PC-3 (cell line): ENCODE data around the gene CPLX1. TPM values are rescaled to one million over a fixed set of nuclear protein-coding genes. Genes with fewer than 3 reads are reported as not detected.

Experiments used
- ATAC-seq: fragments of 200-7000 bp; cut with Tn5 transposase; 2 replicates; pipeline ENCODE4 v1.9.1; 2020; ENCODE audit warnings: mild to moderate bottlenecking, moderate library complexity
- BruUV-seq: library from RNA; stranded (reverse); fragments of 400-500 nt; replicated peaks from 2 replicates; lab custom pipeline; 2021; lab: Mats Ljungman, UMichigan
- CTCF ChIA-PET: fragments of 300-600 bp; sonication (Branson Sonifier 250); formaldehyde crosslinking; loops from one replicate; lab custom pipeline; 2022; ENCODE audit warnings: antibody characterized with exemption; lab: Charles Lee
- POLR2A ChIA-PET: fragments of 300-600 bp; sonication (Branson Sonifier 250); formaldehyde crosslinking; loops from one replicate; lab custom pipeline; 2022; ENCODE audit warnings: antibody characterized with exemption; ENCODE audit not compliant: unreplicated experiment; lab: Charles Lee
- DNase-seq: peaks from one replicate; pipeline ENCODE4 v3.0.0-alpha.2; 2015
- H2AFZ ChIP-seq: fragments of 300-600 bp; sonication (generic); 2 replicates; pipeline ENCODE4 v1.6.0; 2016; ENCODE audit warnings: antibody characterized with exemption, low read length
- H3F3A ChIP-seq: fragments of 300-600 bp; sonication (generic); one replicate; pipeline ENCODE4 v1.6.0; 2017; ENCODE audit warnings: antibody characterized with exemption, low read length, control low read depth, mild to moderate bottlenecking; ENCODE audit not compliant: unreplicated experiment
- H3K27ac ChIP-seq: fragments of 300-600 bp; sonication (generic); 2 replicates; pipeline ENCODE4 v1.5.1; 2016; ENCODE audit warnings: mild to moderate bottlenecking, low read length
- H3K27me3 ChIP-seq: fragments of 300-600 bp; sonication (generic); 2 replicates; pipeline ENCODE4 v1.6.1; 2016; ENCODE audit warnings: low read length, mixed read lengths
- H3K36me3 ChIP-seq: fragments of 300-600 bp; sonication (generic); 2 replicates; pipeline ENCODE4 v1.6.1; 2016; ENCODE audit warnings: low read depth, mixed run types, low read length, mixed read lengths
- H3K4me1 ChIP-seq: fragments of 300-600 bp; sonication (generic); 2 replicates; pipeline ENCODE4 v1.5.1; 2016; ENCODE audit warnings: low read length; ENCODE audit not compliant: insufficient read depth
- H3K4me2 ChIP-seq: fragments of 300-600 bp; sonication (generic); 2 replicates; pipeline ENCODE4 v1.6.0; 2016; ENCODE audit warnings: low read length
- H3K4me3 ChIP-seq: fragments of 300-600 bp; sonication (generic); 2 replicates; pipeline ENCODE4 v1.5.1; 2016; ENCODE audit warnings: mild to moderate bottlenecking, low read length, mixed read lengths
- H3K79me2 ChIP-seq: fragments of 300-600 bp; sonication (generic); 2 replicates; pipeline ENCODE4 v1.6.1; 2017; ENCODE audit warnings: low read length, mixed read lengths
- H3K9ac ChIP-seq: fragments of 300-600 bp; sonication (generic); 2 replicates; pipeline ENCODE4 v1.6.0; 2016; ENCODE audit warnings: mild to moderate bottlenecking, low read length
- H3K9me2 ChIP-seq: fragments of 300-600 bp; sonication (generic); replicated peaks from 2 replicates; pipeline ENCODE4 v1.6.1; 2016; ENCODE audit warnings: mixed run types, low read length, mixed read lengths
- H3K9me3 ChIP-seq: fragments of 300-600 bp; sonication (generic); 2 replicates; pipeline ENCODE4 v1.6.1; 2016; ENCODE audit warnings: low read length, mixed read lengths
- H4K20me1 ChIP-seq: fragments of 300-600 bp; sonication (generic); 2 replicates; pipeline ENCODE4 v1.6.1; 2016; ENCODE audit warnings: low read length, mixed read lengths
- CTCF ChIP-seq: fragments of 300-600 bp; sonication (generic); conservative IDR thresholded peaks from 2 replicates; pipeline ENCODE4 v1.5.1; 2017; ENCODE audit warnings: antibody characterized with exemption, low read depth, mild to moderate bottlenecking, low read length
- EZH2 ChIP-seq: fragments of 300-600 bp; sonication (generic); IDR thresholded peaks from one replicate; pipeline ENCODE4 v1.6.1; 2017; ENCODE audit warnings: antibody characterized with exemption, mild to moderate bottlenecking, low read length; ENCODE audit not compliant: unreplicated experiment
- EZH2phosphoT487 ChIP-seq: fragments of 300-600 bp; sonication (generic); IDR thresholded peaks from 2 replicates; pipeline ENCODE4 v1.6.1; 2018; ENCODE audit warnings: mild to moderate bottlenecking, antibody characterized with exemption, low read length, borderline replicate concordance
- intact Hi-C: fragments of 100-400 bp; cut with micrococcal nuclease; formaldehyde crosslinking; loops from 2 replicates; pipeline ENCODE4 v1.9.0; 2023
- total RNA-seq: library from RNA; depleted of rRNA; stranded (reverse); fragments of >200 nt; gene quantifications from 2 replicates; pipeline ENCODE4 v1.2.3, GENCODE V29; 2014

CPLX1 gene
- total RNA-seq, 1 experiment from 2014 or later, result 0.87 TPM

- Histone ChIP-seq H3K4me3 (no peak overlapping the region), H3K79me2 (no peaks in the 10 kb centered on the region), H2AFZ (no peak overlapping the region), H3K9ac (no peak overlapping the region), H3K9me3 (peaks cover 6% of the 10 kb centered on the region; the same call in 1 of the 2 replicates), H3K4me2 (no peak overlapping the region), H3K27me3 (no peaks in the 10 kb centered on the region), H3K36me3 (no peaks in the 10 kb centered on the region; the same call in 1 of the 2 replicates), H3F3A (no peaks in the 10 kb centered on the region), H4K20me1 (no peaks in the 10 kb centered on the region), H3K9me2 (no peaks in the 10 kb centered on the region), H3K27ac (no peak overlapping the region), H3K4me1 (no peaks in the 10 kb centered on the region)
- no TSS peak for BruUV-seq
- TF ChIP-seq EZH2 (no peak), EZH2phosphoT487 (no peak), CTCF (no peak)
- DNase-seq (no peak), ATAC-seq (no peak)
- ChIA-PET POLR2A (no interaction called here), CTCF (no interaction called here)
- intact Hi-C loops, result no loop called here
These were observed 10.9 kb upstream of the CPLX1 start for GRCh38 chr4:836750-837301.

GRCh38 chr4:836003-836511 lies 10.1 kb upstream of the CPLX1 start:
- H3K27ac ChIP-seq, result no peak overlapping the region
- ATAC-seq, result no peak
- no peaks in the 10 kb centered on the region for H3K9me2 ChIP-seq
- H2AFZ ChIP-seq, result no peak overlapping the region
- TF ChIP-seq CTCF (no peak), EZH2 (no peak), EZH2phosphoT487 (no peak)
- H3K9ac ChIP-seq, result no peak overlapping the region
- no peaks in the 10 kb centered on the region for H3K36me3 ChIP-seq
- no peaks in the 10 kb centered on the region for H4K20me1 ChIP-seq
- no peaks in the 10 kb centered on the region for H3K79me2 ChIP-seq
- no peaks in the 10 kb centered on the region for H3K27me3 ChIP-seq
- no peaks in the 10 kb centered on the region for H3K4me1 ChIP-seq
- H3F3A ChIP-seq, result no peaks in the 10 kb centered on the region
- no TSS peak for BruUV-seq
- no peak overlapping the region for H3K4me3 ChIP-seq
- ChIA-PET POLR2A (no interaction called here), CTCF (no interaction called here)
- no peak overlapping the region for H3K4me2 ChIP-seq
- peaks cover 6% of the 10 kb centered on the region; the same call in 1 of the 2 replicates for H3K9me3 ChIP-seq
- DNase-seq, result no peak
- intact Hi-C loops, result no loop called here

GRCh38 chr4:835148-836002 lies 9.4 kb upstream of the CPLX1 start:
- Histone ChIP-seq H3K9ac (no peak overlapping the region), H3F3A (no peaks in the 10 kb centered on the region), H4K20me1 (no peaks in the 10 kb centered on the region), H3K9me3 (peaks cover 6% of the 10 kb centered on the region; the same call in 1 of the 2 replicates), H3K9me2 (no peaks in the 10 kb centered on the region), H3K36me3 (no peaks in the 10 kb centered on the region), H3K4me3 (no peak overlapping the region), H3K4me1 (no peaks in the 10 kb centered on the region), H3K79me2 (no peaks in the 10 kb centered on the region), H3K27me3 (no peaks in the 10 kb centered on the region), H2AFZ (no peak overlapping the region), H3K4me2 (no peak overlapping the region), H3K27ac (no peak overlapping the region)
- intact Hi-C loops, result no loop called here
- ATAC-seq (no peak), DNase-seq (no peak)
- ChIA-PET CTCF (no interaction called here), POLR2A (no interaction called here)
- TF ChIP-seq EZH2phosphoT487 (no peak), EZH2 (no peak)
- BruUV-seq, result no TSS peak
